ENCODE data around the gene GET4. TPM values are rescaled to one million over a fixed set of nuclear protein-coding genes. Genes with fewer than 3 reads are reported as not detected.
"Not testable (repeated sequence)": the region's sequence is repeated elsewhere in the genome, so short reads cannot be mapped to it uniquely, and the experiment has no call there.

Gene GET4
- total RNA-seq, 1 donor from 2014 or later, result 35.8 TPM

DNA sequence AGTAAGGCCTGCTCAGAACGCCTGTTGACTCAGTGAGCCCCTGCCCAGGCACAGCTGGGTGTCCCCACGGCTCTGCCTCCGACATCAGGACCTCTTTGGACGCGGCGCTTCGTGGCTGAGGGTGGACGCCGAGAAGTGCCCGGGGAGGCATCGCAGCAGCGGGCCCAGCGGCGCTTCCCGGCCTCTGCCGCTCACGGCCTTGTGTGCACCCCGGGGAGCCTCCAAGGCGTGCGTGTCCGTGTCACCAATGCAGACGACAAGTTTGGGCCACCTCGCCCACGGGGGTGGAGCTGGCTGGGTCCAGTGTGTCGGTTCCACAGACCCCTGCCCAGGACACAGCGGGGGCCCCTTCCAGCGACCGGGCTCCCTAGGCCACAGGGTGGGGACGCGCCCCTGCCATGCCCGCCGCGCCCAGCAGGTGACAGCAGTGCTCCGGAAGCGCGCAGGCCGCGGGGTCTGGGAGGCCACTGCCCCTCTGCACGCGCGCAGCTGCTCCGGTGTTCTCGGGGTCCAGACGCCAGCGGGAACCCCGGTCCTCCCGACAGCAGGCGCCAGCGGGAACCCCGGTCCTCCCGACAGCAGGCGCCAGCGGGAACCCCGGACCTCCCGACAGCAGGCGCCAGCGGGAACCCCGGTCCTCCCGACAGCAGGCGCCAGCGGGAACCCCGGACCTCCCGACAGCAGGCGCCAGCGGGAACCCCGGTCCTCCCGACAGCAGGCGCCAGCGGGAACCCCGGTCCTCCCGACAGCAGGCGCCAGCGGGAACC is 32.4 kb downstream of the GET4 start:
- peaks cover 15% of the 10 kb centered on the region for H3K4me1 ChIP-seq
- intact Hi-C loops (cut with DNase I); H3K9me3 ChIP-seq; H3K36me3 ChIP-seq; H3K27ac ChIP-seq; H3K27me3 ChIP-seq; DNase-seq (ENCODE audit: extremely low spot score in 2 of 2): not testable (repeated sequence)
- H3K4me3 ChIP-seq, result peak overlapping the region; percentile 24 to 29
- TF ChIP-seq, protein P1, sequence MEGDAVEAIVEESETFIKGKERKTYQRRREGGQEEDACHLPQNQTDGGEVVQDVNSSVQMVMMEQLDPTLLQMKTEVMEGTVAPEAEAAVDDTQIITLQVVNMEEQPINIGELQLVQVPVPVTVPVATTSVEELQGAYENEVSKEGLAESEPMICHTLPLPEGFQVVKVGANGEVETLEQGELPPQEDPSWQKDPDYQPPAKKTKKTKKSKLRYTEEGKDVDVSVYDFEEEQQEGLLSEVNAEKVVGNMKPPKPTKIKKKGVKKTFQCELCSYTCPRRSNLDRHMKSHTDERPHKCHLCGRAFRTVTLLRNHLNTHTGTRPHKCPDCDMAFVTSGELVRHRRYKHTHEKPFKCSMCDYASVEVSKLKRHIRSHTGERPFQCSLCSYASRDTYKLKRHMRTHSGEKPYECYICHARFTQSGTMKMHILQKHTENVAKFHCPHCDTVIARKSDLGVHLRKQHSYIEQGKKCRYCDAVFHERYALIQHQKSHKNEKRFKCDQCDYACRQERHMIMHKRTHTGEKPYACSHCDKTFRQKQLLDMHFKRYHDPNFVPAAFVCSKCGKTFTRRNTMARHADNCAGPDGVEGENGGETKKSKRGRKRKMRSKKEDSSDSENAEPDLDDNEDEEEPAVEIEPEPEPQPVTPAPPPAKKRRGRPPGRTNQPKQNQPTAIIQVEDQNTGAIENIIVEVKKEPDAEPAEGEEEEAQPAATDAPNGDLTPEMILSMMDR (IDR thresholded peaks at IDR 0.05), result peak; percentile 30 to 69 (median 69)

DNA sequence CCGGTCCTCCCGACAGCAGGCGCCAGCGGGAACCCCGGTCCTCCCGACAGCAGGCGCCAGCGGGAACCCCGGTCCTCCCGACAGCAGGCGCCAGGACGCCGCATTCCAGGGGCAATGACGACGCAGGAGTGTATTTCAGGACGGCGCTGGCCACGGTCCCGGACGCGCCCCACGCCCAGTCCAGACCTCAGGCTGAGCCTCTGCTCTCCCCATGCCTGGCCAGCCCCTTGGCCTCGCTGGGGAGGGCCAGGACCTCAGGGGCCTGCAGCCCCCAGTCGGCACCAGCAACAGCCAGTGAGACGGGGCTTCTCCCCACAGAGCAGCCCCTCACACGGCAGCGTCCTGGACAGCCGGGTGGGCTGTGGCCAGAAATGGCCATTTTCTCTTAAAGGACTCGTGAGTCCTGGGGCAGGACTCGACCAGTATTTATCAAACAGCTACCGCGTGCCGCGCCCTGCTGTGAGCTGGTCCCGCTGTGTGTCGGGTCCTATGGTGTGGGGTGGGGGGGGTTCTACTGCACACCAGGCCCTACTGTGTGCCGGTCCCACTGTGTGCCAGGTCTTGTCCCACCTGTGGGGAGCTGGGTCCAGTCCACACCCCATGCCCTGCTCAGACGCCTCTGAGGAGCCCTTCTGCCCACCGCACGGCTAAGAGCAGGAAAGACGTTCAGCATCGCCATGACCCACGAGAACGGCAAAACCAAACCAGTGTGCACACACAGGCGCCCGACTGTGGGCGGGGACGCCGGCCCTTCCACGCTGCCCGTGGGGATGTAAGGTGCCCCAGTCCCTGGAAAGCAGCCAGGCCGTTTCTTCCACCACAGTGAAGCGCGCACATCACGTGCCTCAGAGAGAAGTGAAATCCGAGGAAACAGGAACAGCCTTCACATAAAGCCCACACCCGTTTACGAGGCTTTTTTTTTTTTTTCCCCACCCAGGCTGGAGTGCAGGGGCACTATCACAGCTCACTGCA is 33.3 kb downstream of the GET4 start:
- Histone ChIP-seq H3K27me3 (no peaks in the 10 kb centered on the region), H3K4me1 (peaks cover 17% of the 10 kb centered on the region), H3K4me3 (peak overlapping the region in 1 of 2 donors; percentile 24), H3K9me3 (no peaks in the 10 kb centered on the region), H3K27ac (no peak overlapping the region), H3K36me3 (no peaks in the 10 kb centered on the region)
- no peak for TF ChIP-seq POLR2A (IDR thresholded peaks at IDR 0.05)
- TF ChIP-seq, protein P1 (IDR thresholded peaks at IDR 0.05), result no peak
- TF ChIP-seq POLR2AphosphoS5 (IDR thresholded peaks at IDR 0.05; ENCODE audit: insufficient read depth in 1 of 2, low read depth in 1 of 2), result no peak
- intact Hi-C loops (cut with DNase I), result no loop called here
- DNase-seq (ENCODE audit: extremely low spot score in 2 of 2), result no peak

DNA sequence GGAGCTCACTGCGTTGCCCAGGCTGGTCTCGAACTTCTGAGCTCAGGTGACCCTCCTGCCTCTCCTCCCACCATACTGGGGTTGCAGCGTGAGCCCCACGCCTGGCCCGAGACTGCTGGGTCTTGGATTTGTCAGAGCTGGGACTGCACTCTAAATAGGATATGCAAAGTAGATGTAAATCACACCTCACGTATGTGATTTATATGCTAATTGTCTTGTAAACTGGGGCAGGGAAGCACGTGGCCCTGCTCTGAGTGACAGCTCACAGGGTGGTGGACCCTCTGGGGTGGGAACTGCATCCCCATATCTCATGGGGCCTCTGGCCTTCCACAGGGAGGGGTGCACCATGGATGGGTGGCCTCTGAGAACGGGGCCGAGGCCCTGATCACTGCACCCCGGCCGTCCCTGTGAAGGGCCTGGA is 34.1 kb downstream of the GET4 start:
- TF ChIP-seq POLR2A (IDR thresholded peaks at IDR 0.05), result no peak
- TF ChIP-seq POLR2AphosphoS5 (IDR thresholded peaks at IDR 0.05; ENCODE audit: insufficient read depth in 1 of 2, low read depth in 1 of 2), result no peak
- TF ChIP-seq, protein P1 (IDR thresholded peaks at IDR 0.05), result no peak
- no peaks in the 10 kb centered on the region for H3K27me3 ChIP-seq
- no peak for DNase-seq (ENCODE audit: extremely low spot score in 2 of 2)
- H3K4me1 ChIP-seq, result peaks cover 15% of the 10 kb centered on the region
- no peak overlapping the region for H3K27ac ChIP-seq
- no peak overlapping the region for H3K4me3 ChIP-seq
- intact Hi-C loops (cut with DNase I), result no loop called here
- no peaks in the 10 kb centered on the region for H3K36me3 ChIP-seq
- no peaks in the 10 kb centered on the region for H3K9me3 ChIP-seq

DNA sequence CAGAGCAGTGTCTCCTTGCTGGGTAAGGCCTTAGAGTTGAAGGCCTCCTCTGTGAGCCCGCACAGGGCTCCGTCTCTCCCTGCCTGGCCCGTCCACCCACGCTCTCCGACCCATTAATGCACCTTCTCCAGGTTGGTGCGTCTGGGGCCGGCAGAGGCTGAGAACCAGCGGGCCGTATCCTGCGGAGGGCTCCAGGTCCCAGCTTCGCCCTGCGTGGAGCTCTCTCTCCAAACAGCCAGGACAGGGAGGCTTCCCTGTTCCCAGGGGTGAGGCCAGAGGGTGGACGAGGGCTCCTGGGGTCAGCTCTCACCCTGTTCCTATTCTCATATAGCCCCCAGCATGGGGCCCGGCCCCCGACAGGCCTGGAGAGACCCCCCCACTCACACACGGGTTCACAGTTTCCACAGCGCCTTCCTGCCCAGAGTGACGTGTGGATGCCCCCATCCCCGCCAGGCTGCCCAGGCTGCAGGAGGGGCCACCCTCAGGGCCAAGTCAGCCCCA is 34.6 kb downstream of the GET4 start:
- H3K4me1 ChIP-seq, result peaks cover 17% of the 10 kb centered on the region

More for the DNA sequence above, 34.6 kb downstream of the GET4 start:
- H3K27ac ChIP-seq, result no peak overlapping the region
- no peaks in the 10 kb centered on the region for H3K27me3 ChIP-seq
- no peaks in the 10 kb centered on the region for H3K36me3 ChIP-seq
- no peaks in the 10 kb centered on the region for H3K9me3 ChIP-seq
- no peak overlapping the region for H3K4me3 ChIP-seq
- TF ChIP-seq, protein P1 (IDR thresholded peaks at IDR 0.05), result no peak
- TF ChIP-seq POLR2AphosphoS5 (IDR thresholded peaks at IDR 0.05; ENCODE audit: insufficient read depth in 1 of 2, low read depth in 1 of 2) (no peak), POLR2A (IDR thresholded peaks at IDR 0.05) (no peak)
- intact Hi-C loops (cut with DNase I), result no loop called here
- no peak for DNase-seq (ENCODE audit: extremely low spot score in 2 of 2)
